Measurements from ENCODE around the gene PDC.

GRCh38 chr1:186409091-186409490 is 51.8 kb downstream of the PDC start:
- TF ChIP-seq, protein P1, sequence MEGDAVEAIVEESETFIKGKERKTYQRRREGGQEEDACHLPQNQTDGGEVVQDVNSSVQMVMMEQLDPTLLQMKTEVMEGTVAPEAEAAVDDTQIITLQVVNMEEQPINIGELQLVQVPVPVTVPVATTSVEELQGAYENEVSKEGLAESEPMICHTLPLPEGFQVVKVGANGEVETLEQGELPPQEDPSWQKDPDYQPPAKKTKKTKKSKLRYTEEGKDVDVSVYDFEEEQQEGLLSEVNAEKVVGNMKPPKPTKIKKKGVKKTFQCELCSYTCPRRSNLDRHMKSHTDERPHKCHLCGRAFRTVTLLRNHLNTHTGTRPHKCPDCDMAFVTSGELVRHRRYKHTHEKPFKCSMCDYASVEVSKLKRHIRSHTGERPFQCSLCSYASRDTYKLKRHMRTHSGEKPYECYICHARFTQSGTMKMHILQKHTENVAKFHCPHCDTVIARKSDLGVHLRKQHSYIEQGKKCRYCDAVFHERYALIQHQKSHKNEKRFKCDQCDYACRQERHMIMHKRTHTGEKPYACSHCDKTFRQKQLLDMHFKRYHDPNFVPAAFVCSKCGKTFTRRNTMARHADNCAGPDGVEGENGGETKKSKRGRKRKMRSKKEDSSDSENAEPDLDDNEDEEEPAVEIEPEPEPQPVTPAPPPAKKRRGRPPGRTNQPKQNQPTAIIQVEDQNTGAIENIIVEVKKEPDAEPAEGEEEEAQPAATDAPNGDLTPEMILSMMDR (IDR thresholded peaks at IDR 0.05), result no peak
- TF ChIP-seq POLR2AphosphoS5 (IDR thresholded peaks at IDR 0.05), result no peak

Measured in prostate gland (tissue), 2 donors.